GM18511 (cell line): ENCODE data around the gene MCM3.

ENCODE experiments used
- ATAC-seq: cut with Tn5 transposase; IDR thresholded peaks from one replicate; pipeline ENCODE4 v1.9.1; 2021; ENCODE audit warnings: mild to moderate bottlenecking, moderate library complexity; ENCODE audit not compliant: unreplicated experiment

The MCM3 gene

DNA sequence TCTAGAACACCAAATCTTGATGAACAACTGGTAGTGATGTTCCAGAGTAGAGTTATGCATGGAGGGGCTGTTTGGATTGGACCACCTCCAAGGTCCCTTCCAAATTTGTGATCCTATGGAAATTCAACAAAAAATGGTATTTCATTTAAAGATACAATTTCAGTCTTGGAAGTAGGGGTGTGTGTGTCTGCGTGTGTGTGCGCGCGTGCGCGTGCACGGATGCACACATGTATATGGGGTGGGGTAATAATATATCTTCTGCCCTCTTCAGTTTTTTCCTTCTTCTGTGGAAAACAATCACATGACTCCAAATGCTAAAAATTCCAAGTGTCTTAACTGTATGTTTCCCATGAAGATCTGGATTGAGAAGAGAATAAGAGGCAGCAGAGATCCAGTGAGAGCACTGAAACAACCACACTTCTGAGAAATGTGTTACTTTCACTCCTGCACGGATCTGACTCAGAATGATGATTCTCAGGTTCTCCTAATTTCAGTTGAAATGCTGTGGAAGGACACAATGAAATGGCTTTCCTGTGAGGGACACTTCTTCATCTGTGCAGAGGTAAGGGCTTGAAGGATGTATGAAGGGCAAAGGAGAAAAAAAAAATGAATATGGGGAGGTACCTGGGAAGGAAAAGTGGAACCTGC, 29.7 kb downstream of the MCM3 start:
- no peak for ATAC-seq

- no peak for ATAC-seq
Measured at GRCh38 chr6:52253494-52253893, 31.0 kb downstream of the MCM3 start.

DNA sequence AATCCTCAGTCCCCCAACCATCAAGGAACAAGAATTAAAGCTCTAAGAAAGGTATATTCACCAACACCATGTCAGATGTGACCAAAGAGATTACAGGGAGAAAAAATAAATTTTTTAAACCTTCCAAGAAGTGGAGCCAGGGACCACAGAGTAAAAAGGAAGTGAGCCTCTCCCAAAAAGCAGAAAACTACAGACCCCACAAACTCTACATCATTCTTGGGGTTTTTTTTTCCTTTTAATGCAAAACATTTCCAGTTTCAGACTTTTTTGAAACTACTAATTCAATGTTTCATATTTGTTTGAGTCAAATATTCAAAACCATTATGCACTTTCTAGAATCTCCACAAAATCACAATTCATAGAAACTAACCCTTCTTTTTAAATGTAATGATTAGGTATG, 33.4 kb downstream of the MCM3 start:
- no peak for ATAC-seq

DNA sequence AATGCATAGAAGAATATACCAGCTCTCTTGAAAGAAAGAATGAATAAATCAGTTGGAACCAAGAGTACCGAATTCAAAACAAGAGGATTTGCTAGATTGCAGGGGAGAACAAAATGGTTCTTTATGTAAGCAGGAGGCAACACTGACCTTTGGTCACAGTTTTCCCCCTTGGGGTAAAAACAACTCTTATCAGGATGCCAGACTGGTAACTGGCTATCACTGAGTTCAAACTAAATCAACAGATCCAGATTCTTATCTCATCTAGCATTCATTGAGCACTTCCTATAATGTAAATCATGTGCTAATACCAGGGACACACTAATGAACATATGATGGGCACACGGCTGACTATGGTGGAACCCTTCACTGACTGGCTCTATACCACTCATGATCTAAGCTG, 35.5 kb downstream of the MCM3 start:
- no peak for ATAC-seq

- ATAC-seq = no peak
Measured at GRCh38 chr6:52245425-52245824, 39.1 kb downstream of the MCM3 start.

GRCh38 chr6:52244400-52244799, 40.1 kb downstream of the MCM3 start, which contains the start of gene IL17F:
Gene IL17F (minus strand): TSS chr6:52244500. CDS start chr6:52244429, 71 bp downstream.
- ATAC-seq = no peak

GRCh38 chr6:52243282-52243893, 41.2 kb downstream of the MCM3 start:
- no peak for ATAC-seq

GRCh38 chr6:52241819-52242218, 42.7 kb downstream of the MCM3 start:
- no peak for ATAC-seq

- peak; percentile 89 for ATAC-seq
Measured at GRCh38 chr6:52233975-52234823, 50.3 kb downstream of the MCM3 start.

- no peak for ATAC-seq
Measured at GRCh38 chr6:52233005-52233404, 51.5 kb downstream of the MCM3 start.

DNA sequence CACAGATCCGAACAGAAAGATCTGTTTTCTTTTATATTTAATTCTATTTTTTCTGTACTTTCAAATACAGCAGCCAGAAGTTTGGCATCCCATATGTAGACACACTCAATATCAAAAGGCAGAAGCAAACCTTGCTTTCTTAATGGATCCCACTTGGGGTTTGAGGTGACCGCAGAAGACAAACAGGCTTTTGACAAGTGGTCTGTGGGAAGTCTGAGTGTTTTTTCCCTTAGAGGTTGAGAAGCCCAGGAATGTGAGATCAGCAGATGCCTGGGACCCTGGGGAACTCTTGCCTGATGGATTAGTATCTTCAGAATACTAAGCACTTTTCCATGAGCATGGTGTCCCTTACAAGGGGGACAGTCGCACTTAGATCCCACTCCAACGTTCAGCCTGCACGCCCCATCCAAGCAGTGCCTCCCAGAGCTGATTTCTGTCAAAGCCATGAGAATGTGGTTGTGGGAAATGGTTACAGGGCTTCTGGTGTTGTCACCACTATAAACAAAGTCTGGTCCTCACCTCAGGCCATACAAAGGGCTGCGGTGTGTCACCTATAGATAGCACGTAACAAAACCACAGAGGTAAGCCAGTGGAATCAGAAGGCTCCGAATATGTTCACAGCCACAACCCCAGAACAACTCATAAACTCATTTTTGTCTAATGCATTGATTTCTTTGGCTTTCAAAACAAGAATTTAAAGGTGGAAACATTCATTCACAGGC, 53.0 kb downstream of the MCM3 start:
- ATAC-seq = no peak

GRCh38 chr6:52230685-52231084, 53.9 kb downstream of the MCM3 start:
- no peak for ATAC-seq

- peak; percentile 100 for ATAC-seq
Measured at GRCh38 chr6:52227495-52227894, 57.0 kb downstream of the MCM3 start.

GRCh38 chr6:52221302-52221701, 63.2 kb downstream of the MCM3 start:
- peak; percentile 90 for ATAC-seq

DNA sequence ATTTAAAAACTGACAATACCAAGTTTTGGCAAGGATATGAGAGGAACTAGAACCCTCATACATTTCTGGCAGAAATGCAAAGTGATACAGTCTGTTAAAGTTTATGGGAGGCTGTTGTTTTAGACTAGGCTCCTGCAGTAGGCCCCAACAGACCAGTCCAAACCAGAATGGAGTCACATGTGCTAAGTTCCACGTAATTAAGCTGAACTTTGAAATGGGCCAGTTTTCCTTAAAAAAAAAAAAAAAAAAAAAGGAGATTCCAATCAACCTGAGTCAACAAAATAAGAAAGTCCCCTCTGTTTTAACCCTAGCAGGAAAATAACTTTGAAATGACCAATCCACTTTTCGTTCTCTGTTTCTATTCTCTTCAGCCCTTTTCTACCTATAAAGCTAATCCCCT, 66.8 kb downstream of the MCM3 start:
- no peak for ATAC-seq

GRCh38 chr6:52216932-52217575, 67.5 kb downstream of the MCM3 start:
- ATAC-seq = peak; percentile 57

- no peak for ATAC-seq
Measured at GRCh38 chr6:52215787-52216186, 68.8 kb downstream of the MCM3 start.
